ENCODE results near the gene EFHB. TPM values are rescaled to one million over a fixed set of nuclear protein-coding genes. Genes with fewer than 3 reads are reported as not detected.

EFHB gene
- total RNA-seq, 4 donors from 2014 or later, result 0.67 to 0.76 TPM; not detected in 2

GRCh38 chr3:19948226-19948591 is 14.2 kb upstream of the EFHB start:
- 0% methylated on average over 2 of the region's 2 CpGs for WGBS, 2 donors
- TF ChIP-seq, protein P1, sequence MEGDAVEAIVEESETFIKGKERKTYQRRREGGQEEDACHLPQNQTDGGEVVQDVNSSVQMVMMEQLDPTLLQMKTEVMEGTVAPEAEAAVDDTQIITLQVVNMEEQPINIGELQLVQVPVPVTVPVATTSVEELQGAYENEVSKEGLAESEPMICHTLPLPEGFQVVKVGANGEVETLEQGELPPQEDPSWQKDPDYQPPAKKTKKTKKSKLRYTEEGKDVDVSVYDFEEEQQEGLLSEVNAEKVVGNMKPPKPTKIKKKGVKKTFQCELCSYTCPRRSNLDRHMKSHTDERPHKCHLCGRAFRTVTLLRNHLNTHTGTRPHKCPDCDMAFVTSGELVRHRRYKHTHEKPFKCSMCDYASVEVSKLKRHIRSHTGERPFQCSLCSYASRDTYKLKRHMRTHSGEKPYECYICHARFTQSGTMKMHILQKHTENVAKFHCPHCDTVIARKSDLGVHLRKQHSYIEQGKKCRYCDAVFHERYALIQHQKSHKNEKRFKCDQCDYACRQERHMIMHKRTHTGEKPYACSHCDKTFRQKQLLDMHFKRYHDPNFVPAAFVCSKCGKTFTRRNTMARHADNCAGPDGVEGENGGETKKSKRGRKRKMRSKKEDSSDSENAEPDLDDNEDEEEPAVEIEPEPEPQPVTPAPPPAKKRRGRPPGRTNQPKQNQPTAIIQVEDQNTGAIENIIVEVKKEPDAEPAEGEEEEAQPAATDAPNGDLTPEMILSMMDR (IDR thresholded peaks at IDR 0.05), result no peak
- no peak for TF ChIP-seq POLR2A (IDR thresholded peaks at IDR 0.05)

GRCh38 chr3:19947549-19948225 is 13.7 kb upstream of the EFHB start:
- Histone ChIP-seq H3K4me3 (peak overlapping the region; percentile 61 to 96 (median 88)), H3K9me3 (no peaks in the 10 kb centered on the region), H3K27me3 (no peaks in the 10 kb centered on the region), H3K27ac (peak overlapping the region; percentile 94 to 99 (median 99)), H3K4me1 (peaks cover 4 to 59% (median 14%) of the 10 kb centered on the region in 3 donors), H3K36me3 (peaks cover 0 to 20% (median 0%) of the 10 kb centered on the region in 3 donors)
- WGBS, 2 donors, result 0 to 1% methylated on average over 8 to 20 of the region's 30 CpGs
- peak; percentile 19 for DNase-seq
- intact Hi-C loops (cut with DNase I), result loop anchor here (2.0 kb wide), 1 partner anchor 93 kb away; the partner anchor contains the start of gene KAT2B
- TF ChIP-seq, protein P1 (IDR thresholded peaks at IDR 0.05), result peak in 2 of 6 experiments; percentile 4 to 11
- TF ChIP-seq POLR2A (IDR thresholded peaks at IDR 0.05), result no peak

More at GRCh38 chr3:19948226-19948591, 14.2 kb upstream of the EFHB start:
- Histone ChIP-seq H3K4me1 (peaks cover 4 to 61% (median 14%) of the 10 kb centered on the region in 3 donors), H3K36me3 (peaks cover 0 to 25% (median 0%) of the 10 kb centered on the region in 3 donors), H3K4me3 (peak overlapping the region; percentile 61 to 96 (median 88)), H3K9me3 (no peaks in the 10 kb centered on the region), H3K27me3 (no peaks in the 10 kb centered on the region), H3K27ac (peak overlapping the region; percentile 94 to 99 (median 99))
- DNase-seq, result no peak
- intact Hi-C loops (cut with DNase I), result no loop called here

DNA sequence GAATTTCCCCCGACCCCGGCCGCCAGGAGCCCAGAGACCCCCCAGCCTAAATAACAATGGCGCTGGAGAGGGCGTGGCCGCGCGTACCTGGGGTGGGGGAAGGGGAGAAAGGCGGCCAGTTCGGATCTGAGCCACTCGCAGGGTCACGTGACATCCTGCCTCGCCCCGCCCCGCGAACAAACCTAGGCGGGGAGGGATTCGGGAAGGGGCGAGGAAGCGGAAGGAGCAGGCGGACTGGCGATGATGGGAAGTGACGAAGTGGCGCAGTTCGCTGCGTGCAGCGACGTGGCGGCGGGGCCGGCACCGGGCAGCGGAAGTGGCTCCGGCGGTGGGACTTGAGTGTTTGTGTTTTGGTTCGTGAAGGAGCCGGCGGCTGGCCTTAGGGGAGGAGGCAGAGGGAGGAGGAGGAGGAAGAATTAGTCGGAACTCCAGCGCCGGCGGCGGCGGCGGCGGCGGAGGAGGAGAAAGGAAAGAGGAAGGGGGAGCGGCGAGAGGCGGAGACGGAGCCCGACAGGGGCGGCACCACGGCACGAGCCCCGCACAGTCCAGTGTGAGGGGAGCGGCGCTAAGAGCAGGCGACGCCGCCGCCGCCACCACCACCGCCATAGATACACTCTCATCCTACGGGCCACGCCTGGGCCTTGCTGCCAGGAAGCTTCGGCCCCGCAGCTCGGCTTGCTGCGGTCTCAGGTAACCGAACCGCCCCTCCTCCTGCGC is 13.0 kb upstream of the EFHB start, which contains the start of gene RAB5A:
RAB5A (plus strand) TSS at position 266 of the 717 bp plus-strand sequence. CDS start 3,802 bp downstream, outside the sequence.
- peaks cover 0 to 13% (median 0%) of the 10 kb centered on the region in 3 donors for H3K36me3 ChIP-seq
- TF ChIP-seq, protein P1 (IDR thresholded peaks at IDR 0.05), result peak in 1 of 6 experiments; percentile 12
- peak in 3 of 4 donors; percentile 28 to 84 (median 76) for TF ChIP-seq POLR2A (IDR thresholded peaks at IDR 0.05)
- H3K4me1 ChIP-seq, result peaks cover 4 to 52% (median 14%) of the 10 kb centered on the region in 3 donors
- H3K27me3 ChIP-seq, result no peaks in the 10 kb centered on the region
- WGBS, 2 donors, result 0 to 1% methylated on average over 39 to 51 of the region's 73 CpGs
- no peaks in the 10 kb centered on the region for H3K9me3 ChIP-seq
- peak within 1 kb of the TSS; percentile 61 to 96 (median 88) for H3K4me3 ChIP-seq
- intact Hi-C loops (cut with DNase I), result loop anchor here (2.0 kb wide), 1 partner anchor 94 kb away; the partner anchor contains the start of gene KAT2B
- H3K27ac ChIP-seq, result peak within 1 kb of the TSS; percentile 94 to 99 (median 99)
- peak; percentile 94 for DNase-seq

GRCh38 chr3:19945969-19946831 is 12.2 kb upstream of the EFHB start:
- Histone ChIP-seq H3K27ac (peak overlapping the region; percentile 94 to 99 (median 99)), H3K4me1 (peaks cover 4 to 44% (median 14%) of the 10 kb centered on the region in 3 donors), H3K27me3 (no peaks in the 10 kb centered on the region), H3K36me3 (peaks cover 0 to 5% (median 0%) of the 10 kb centered on the region in 3 donors), H3K9me3 (no peaks in the 10 kb centered on the region), H3K4me3 (peak overlapping the region; percentile 61 to 96 (median 88))
- DNase-seq, result no peak
- WGBS, 2 donors, result 44 to 47% methylated on average over 20 to 25 of the region's 26 CpGs
- no peak for TF ChIP-seq POLR2A (IDR thresholded peaks at IDR 0.05)
- TF ChIP-seq, protein P1 (IDR thresholded peaks at IDR 0.05), result no peak
- intact Hi-C loops (cut with DNase I), result loop anchor here (2.0 kb wide), 1 partner anchor 95 kb away; the partner anchor contains the start of gene KAT2B

Measured in esophagus squamous epithelium (tissue), 5 donors.